BJ (cell line): ENCODE data around the gene SLC39A11. TPM values are rescaled to one million over a fixed set of nuclear protein-coding genes. Genes with fewer than 3 reads are reported as not detected.

Source experiments
- CTCF ChIA-PET: fragments of 350-600 bp; formaldehyde crosslinking; extraction: SDS; loops from one replicate; lab custom pipeline; 2021; ENCODE audit warnings: antibody characterized with exemption, inconsistent platforms; lab: Yijun Ruan, JAX
- POLR2A ChIA-PET: fragments of 300-600 bp; sonication (Branson Sonifier 250); formaldehyde crosslinking; extraction: SDS; loops from one replicate; lab custom pipeline; 2021; ENCODE audit warnings: antibody characterized with exemption; lab: Charles Lee
- DNase-seq: peaks from one replicate; pipeline ENCODE4 v3.0.0-alpha.2; 2011; ENCODE audit warnings: low read depth
- H3K27me3 ChIP-seq: 2 replicates; pipeline ENCODE4 v1.6.0; 2011; ENCODE audit warnings: low read length; ENCODE audit not compliant: control insufficient read depth, insufficient read depth
- H3K36me3 ChIP-seq: 2 replicates; pipeline ENCODE4 v1.5.1; 2011; ENCODE audit warnings: low read length; ENCODE audit not compliant: control insufficient read depth, insufficient read depth
- H3K4me3 ChIP-seq: 2 replicates; pipeline ENCODE4 v1.5.1; 2011; ENCODE audit warnings: low read depth, mild to moderate bottlenecking, control low read depth, low read length
- CTCF ChIP-seq: IDR thresholded peaks from 2 replicates; pipeline ENCODE4 v1.5.1; 2011; ENCODE audit warnings: low read depth, mild to moderate bottlenecking, control low read depth, inconsistent platforms, low read length, moderate library complexity; ENCODE audit not compliant: insufficient read depth
- polyA plus RNA-seq: library from polyadenylated mRNA; depleted of rRNA; stranded (reverse); fragments of >200 nt; gene quantifications from 2 replicates; pipeline ENCODE4 v1.2.3, GENCODE V29; 2011

The SLC39A11 gene
- polyA plus RNA-seq, 1 experiment = 20.9 TPM

- DNase-seq = no peak
- ChIA-PET CTCF (interaction anchor here (1.8 kb wide), 1 partner anchor 18 kb away, joined by 4 read pairs; no protein-coding TSS in a partner anchor), POLR2A (no interaction called here)
Observed at GRCh38 chr17:72706396-72706981, 386.0 kb downstream of the SLC39A11 start.

GRCh38 chr17:72705905-72706395 is 386.5 kb downstream of the SLC39A11 start:
- H3K36me3 ChIP-seq = no peaks in the 10 kb centered on the region
- no peak for TF ChIP-seq CTCF
- CTCF ChIA-PET = interaction anchor here (1.2 to 1.8 kb wide), 2 partner anchors 19 to 149 kb away, joined by 3 to 4 read pairs; no protein-coding TSS in a partner anchor
- H3K27me3 ChIP-seq = no peaks in the 10 kb centered on the region
- POLR2A ChIA-PET = no interaction called here
- DNase-seq = no peak
- no peak overlapping the region for H3K4me3 ChIP-seq

More at GRCh38 chr17:72706396-72706981, 386.0 kb downstream of the SLC39A11 start:
- Histone ChIP-seq H3K27me3 (no peaks in the 10 kb centered on the region), H3K4me3 (no peak overlapping the region), H3K36me3 (no peaks in the 10 kb centered on the region)
- TF ChIP-seq CTCF = no peak

- CTCF ChIA-PET = no interaction called here
- peak; percentile 66 for DNase-seq
- H3K4me3 ChIP-seq = no peak overlapping the region
- POLR2A ChIA-PET = no interaction called here
- no peaks in the 10 kb centered on the region for H3K36me3 ChIP-seq
- no peak for TF ChIP-seq CTCF
- H3K27me3 ChIP-seq = no peaks in the 10 kb centered on the region
Observed at GRCh38 chr17:72702998-72703397, 389.5 kb downstream of the SLC39A11 start.

- no peak for TF ChIP-seq CTCF
- DNase-seq = no peak
- no peak overlapping the region for H3K4me3 ChIP-seq
- H3K36me3 ChIP-seq = no peaks in the 10 kb centered on the region
- no peaks in the 10 kb centered on the region for H3K27me3 ChIP-seq
- CTCF ChIA-PET = interaction anchor here (0.5 kb wide), 1 partner anchor 182 kb away, joined by 4 read pairs; no protein-coding TSS in a partner anchor
- POLR2A ChIA-PET = no interaction called here
Observed at GRCh38 chr17:72702136-72702735, 390.3 kb downstream of the SLC39A11 start.

- ChIA-PET POLR2A (interaction anchor here (0.7 kb wide), 1 partner anchor 16 kb away, joined by 3 read pairs; no protein-coding TSS in a partner anchor), CTCF (interaction anchor here (1.8 to 3.3 kb wide), 4 partner anchors 13 to 143 kb away, joined by 8 to 13 read pairs (median 10); no protein-coding TSS in a partner anchor)
- no peak for TF ChIP-seq CTCF
- Histone ChIP-seq H3K4me3 (no peak overlapping the region), H3K27me3 (no peaks in the 10 kb centered on the region), H3K36me3 (no peaks in the 10 kb centered on the region)
- no peak for DNase-seq
Observed at GRCh38 chr17:72700226-72700625, 392.3 kb downstream of the SLC39A11 start.
